GM18507 (cell line): Measurements from ENCODE around the gene PCLO.
"Not testable (repeated sequence)": the region's sequence is repeated elsewhere in the genome, so short reads cannot be mapped to it uniquely, and the experiment has no call there.

Experiments used
- DNase-seq: peaks from one replicate; pipeline ENCODE4 v3.0.0; 2011; ENCODE audit warnings: low read depth; ENCODE audit not compliant: insufficient read length; ENCODE audit errors: extremely low spot score
- FAIRE-seq: peaks from 2 replicates; lab custom pipeline; 2011; peaks lifted over from hg19 to GRCh38; lab: Jason Lieb, UNC

The PCLO gene

GRCh38 chr7:82706344-82706743 lies 456.3 kb downstream of the PCLO start:
- not testable (repeated sequence) for FAIRE-seq

GRCh38 chr7:82705517-82706260 lies 457.0 kb downstream of the PCLO start:
- DNase-seq (no peak), FAIRE-seq (no peak)

More at GRCh38 chr7:82706344-82706743, 456.3 kb downstream of the PCLO start:
- DNase-seq = not testable (repeated sequence)

- no peak for DNase-seq
- no peak for FAIRE-seq
Observed at GRCh38 chr7:82704121-82704520, 458.6 kb downstream of the PCLO start.
